CD4-positive, alpha-beta T cell treated with Interleukin-10 for 1 hour (primary cell): Measurements from ENCODE around the gene MYO7A.

Source experiments
- DNase-seq: peaks from one replicate; pipeline ENCODE4 v3.0.0-alpha.2; 2020

MYO7A gene

GRCh38 chr11:77230878-77231605, 103.0 kb downstream of the MYO7A start:
- no peak for DNase-seq

GRCh38 chr11:77231800-77232199, 103.8 kb downstream of the MYO7A start:
- no peak for DNase-seq

GRCh38 chr11:77232242-77232641, 104.2 kb downstream of the MYO7A start:
- no peak for DNase-seq

- DNase-seq, result no peak
Observed at GRCh38 chr11:77233011-77233410, 105.0 kb downstream of the MYO7A start.

- DNase-seq, result no peak
Observed at GRCh38 chr11:77236901-77237300, 108.9 kb downstream of the MYO7A start.

GRCh38 chr11:77244277-77245027, 116.4 kb downstream of the MYO7A start:
- no peak for DNase-seq

- no peak for DNase-seq
Observed at GRCh38 chr11:77249427-77249826, 121.4 kb downstream of the MYO7A start.

GRCh38 chr11:77250881-77251640, 123.0 kb downstream of the MYO7A start:
- DNase-seq, result no peak

- no peak for DNase-seq
Observed at GRCh38 chr11:77252555-77253270, 124.7 kb downstream of the MYO7A start.

- no peak for DNase-seq
Observed at GRCh38 chr11:77253690-77254089, 125.6 kb downstream of the MYO7A start.

GRCh38 chr11:77259641-77260040, 131.6 kb downstream of the MYO7A start:
- DNase-seq, result no peak

GRCh38 chr11:77262803-77263202, 134.8 kb downstream of the MYO7A start:
- no peak for DNase-seq
